ENCODE measurements around the gene POLR3F. TPM values are rescaled to one million over a fixed set of nuclear protein-coding genes. Genes with fewer than 3 reads are reported as not detected.

Gene POLR3F
- polyA plus RNA-seq, 3 donors: 4.1 to 6.7 (median 4.8) TPM

DNA sequence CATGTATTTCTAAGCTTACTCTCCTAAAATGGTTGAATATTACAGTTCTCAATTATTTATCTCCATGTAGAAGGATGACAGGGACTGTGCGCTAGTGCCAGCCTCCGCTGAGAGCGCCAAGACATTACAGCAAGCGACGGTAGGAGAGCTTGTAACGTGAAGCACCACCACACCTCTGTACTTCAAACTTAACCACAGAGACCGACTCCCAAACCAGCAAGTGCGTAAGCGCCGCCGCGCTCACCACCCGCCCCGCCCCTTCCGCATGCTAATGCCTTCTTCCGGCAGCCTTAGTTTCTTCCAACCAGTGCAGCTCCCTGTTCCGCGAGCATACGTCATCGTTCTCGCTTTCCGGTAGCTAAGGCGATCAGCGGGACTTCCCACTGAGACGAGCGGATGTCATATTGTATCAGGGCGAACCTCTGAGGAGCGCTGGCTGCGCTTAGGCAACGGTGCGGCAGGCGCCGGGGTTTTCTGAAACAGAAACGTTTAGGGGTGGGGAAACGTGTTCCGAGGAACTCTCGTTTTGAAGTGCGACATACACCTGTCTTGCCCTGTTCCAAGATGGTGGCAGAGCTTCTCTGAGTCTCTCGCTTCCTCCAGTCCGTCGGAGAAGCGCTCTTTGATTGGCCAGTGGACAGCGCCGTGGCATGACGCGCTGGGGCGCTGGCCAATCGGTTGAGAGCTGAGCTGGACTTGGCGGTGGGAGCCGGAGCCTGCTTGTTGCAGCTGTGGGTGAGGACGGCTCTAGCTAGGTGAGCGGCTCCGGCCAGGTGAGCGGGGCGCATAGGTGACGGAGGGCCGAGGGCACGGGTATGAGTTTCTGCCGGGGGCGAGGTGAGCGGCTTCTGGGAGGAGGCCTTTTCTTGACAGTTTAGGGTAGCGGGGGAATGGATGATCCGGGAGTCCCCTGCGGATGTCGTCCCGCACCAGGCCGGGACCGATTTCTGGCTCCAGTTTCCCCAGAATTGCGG is 40.3 kb downstream of the POLR3F start, which contains the start of gene SEC23B:
TSS of gene SEC23B (plus strand) at position 723 of the 974 bp plus-strand sequence. CDS start 2,896 bp downstream, outside the sequence.
- WGBS (ENCODE audit: insufficient coverage): under 1% methylated on average over 67 of the region's 69 CpGs
- peak within 1 kb of the TSS; percentile 93 to 99 for H3K4me3 Mint-ChIP-seq
- Histone ChIP-seq H3K4me1 (ENCODE audit: control insufficient read depth in 1 of 2, insufficient read depth in 2 of 2, low read length in 2 of 2) (peaks cover 46 to 54% of the 10 kb centered on the region in 2 donors), H4K20me1 (ENCODE audit: insufficient read depth, low read length) (no peaks in the 10 kb centered on the region), H3K27ac (ENCODE audit: low read depth in 1 of 2, low read length in 2 of 2) (peak within 1 kb of the TSS; percentile 97 to 98), H3K4me2 (replicated peaks; ENCODE audit: extremely low read depth, low read length, poor library complexity, severe bottlenecking) (peak within 1 kb of the TSS; percentile 86), H3K27me3 (ENCODE audit: control insufficient read depth in 2 of 2, insufficient read depth in 2 of 2, low read length in 2 of 2) (no peaks in the 10 kb centered on the region), H3K9ac (ENCODE audit: insufficient read depth, low read length, poor library complexity, severe bottlenecking) (peak within 1 kb of the TSS; percentile 87), H3K9me3 (replicated peaks in 1 of 2; ENCODE audit: control insufficient read depth in 1 of 2, insufficient read depth in 1 of 2, low read length in 2 of 2) (no peaks in the 10 kb centered on the region), H3K36me3 (replicated peaks in 1 of 2; ENCODE audit: control insufficient read depth in 1 of 2, insufficient read depth in 2 of 2, low read length in 2 of 2) (peaks cover 0 to 7% of the 10 kb centered on the region in 2 donors), H3K4me3 (replicated peaks in 1 of 3; ENCODE audit: low read depth in 2 of 3, low read length in 3 of 3) (peak within 1 kb of the TSS; percentile 62 to 92 (median 83)), H3K79me2 (ENCODE audit: insufficient read depth, low read length) (peaks cover 39% of the 10 kb centered on the region), H2AFZ (ENCODE audit: insufficient read depth, low read depth, low read length, poor library complexity, severe bottlenecking) (peak within 1 kb of the TSS; percentile 81)
- H3K27ac Mint-ChIP-seq: peak within 1 kb of the TSS; percentile 100
- peak; percentile 95 to 98 (median 97) for DNase-seq
- peaks cover 7 to 23% of the 10 kb centered on the region in 2 donors for H3K36me3 Mint-ChIP-seq
- intact Hi-C loops (cut with micrococcal nuclease): loop anchor here (2.0 to 5.0 kb wide), 3 partner anchors 41 to 740 kb away; partner anchors contain the start of genes SMIM26 (in 2 of the 2), DZANK1 (in 1 of the 2) and POLR3F (in 1 of the 2)
- peaks cover 0 to 2% (median 0%) of the 10 kb centered on the region in 7 donors for H3K9me3 Mint-ChIP-seq
- peaks cover 49% of the 10 kb centered on the region for H3K4me1 Mint-ChIP-seq
- H3K27me3 Mint-ChIP-seq (ENCODE audit: low read depth in 3 of 3): peaks cover 0 to 6% (median 1%) of the 10 kb centered on the region in 3 donors
- TF ChIP-seq, protein P1, sequence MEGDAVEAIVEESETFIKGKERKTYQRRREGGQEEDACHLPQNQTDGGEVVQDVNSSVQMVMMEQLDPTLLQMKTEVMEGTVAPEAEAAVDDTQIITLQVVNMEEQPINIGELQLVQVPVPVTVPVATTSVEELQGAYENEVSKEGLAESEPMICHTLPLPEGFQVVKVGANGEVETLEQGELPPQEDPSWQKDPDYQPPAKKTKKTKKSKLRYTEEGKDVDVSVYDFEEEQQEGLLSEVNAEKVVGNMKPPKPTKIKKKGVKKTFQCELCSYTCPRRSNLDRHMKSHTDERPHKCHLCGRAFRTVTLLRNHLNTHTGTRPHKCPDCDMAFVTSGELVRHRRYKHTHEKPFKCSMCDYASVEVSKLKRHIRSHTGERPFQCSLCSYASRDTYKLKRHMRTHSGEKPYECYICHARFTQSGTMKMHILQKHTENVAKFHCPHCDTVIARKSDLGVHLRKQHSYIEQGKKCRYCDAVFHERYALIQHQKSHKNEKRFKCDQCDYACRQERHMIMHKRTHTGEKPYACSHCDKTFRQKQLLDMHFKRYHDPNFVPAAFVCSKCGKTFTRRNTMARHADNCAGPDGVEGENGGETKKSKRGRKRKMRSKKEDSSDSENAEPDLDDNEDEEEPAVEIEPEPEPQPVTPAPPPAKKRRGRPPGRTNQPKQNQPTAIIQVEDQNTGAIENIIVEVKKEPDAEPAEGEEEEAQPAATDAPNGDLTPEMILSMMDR (IDR thresholded peaks at IDR 0.05): no peak

DNA sequence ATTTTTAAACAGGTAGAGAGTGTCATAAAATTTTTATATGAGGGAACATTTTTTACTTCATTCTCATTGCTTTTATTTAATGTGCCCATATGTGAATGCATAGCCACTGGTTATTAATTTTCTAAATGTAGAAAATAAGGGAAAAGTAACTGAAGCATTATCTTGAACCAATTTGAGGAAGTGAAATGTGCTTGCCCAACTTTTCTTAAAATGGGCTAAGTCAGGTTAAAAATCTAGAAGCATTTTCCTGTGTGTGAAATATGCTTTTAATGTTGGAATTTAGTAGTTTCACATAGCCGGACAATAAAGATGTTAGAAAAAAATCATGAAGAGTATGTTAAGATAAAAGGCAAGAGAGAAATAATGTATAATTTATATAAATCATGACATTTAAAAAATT is 44.4 kb downstream of the POLR3F start:
- intact Hi-C loops (cut with micrococcal nuclease): loop anchor here (5.0 to 10.0 kb wide), 2 partner anchors 44 to 97 kb away; partner anchors contain the start of genes DZANK1 (in 1 of the 2) and POLR3F (in 1 of the 2)
- no peaks in the 10 kb centered on the region for H3K27me3 ChIP-seq (ENCODE audit: control insufficient read depth in 2 of 2, insufficient read depth in 2 of 2, low read length in 2 of 2)
- H3K27ac ChIP-seq (ENCODE audit: low read depth in 1 of 2, low read length in 2 of 2): peak overlapping the region in 1 of 2 donors; percentile 80
- H2AFZ ChIP-seq (ENCODE audit: insufficient read depth, low read depth, low read length, poor library complexity, severe bottlenecking): no peak overlapping the region
- H3K79me2 ChIP-seq (ENCODE audit: insufficient read depth, low read length): peaks cover 76% of the 10 kb centered on the region
- H3K9me3 ChIP-seq (replicated peaks in 1 of 2; ENCODE audit: control insufficient read depth in 1 of 2, insufficient read depth in 1 of 2, low read length in 2 of 2): no peaks in the 10 kb centered on the region
- peak overlapping the region; percentile 45 for H3K4me2 ChIP-seq (replicated peaks; ENCODE audit: extremely low read depth, low read length, poor library complexity, severe bottlenecking)
- no CpG with 5 or more reads among the region's 1 CpG for WGBS (ENCODE audit: insufficient coverage)
- Mint-ChIP-seq H3K9me3 (peaks cover 0 to 3% (median 0%) of the 10 kb centered on the region in 7 donors), H3K4me3 (peak overlapping the region in 1 of 2 donors; percentile 51), H3K4me1 (peaks cover 62% of the 10 kb centered on the region), H3K27me3 (ENCODE audit: low read depth in 3 of 3) (no peaks in the 10 kb centered on the region), H3K27ac (peak overlapping the region; percentile 91 to 100 (median 94)), H3K36me3 (peaks cover 22 to 34% of the 10 kb centered on the region in 2 donors)
- peak; percentile 29 to 69 (median 61) for DNase-seq
- no peaks in the 10 kb centered on the region for H4K20me1 ChIP-seq (ENCODE audit: insufficient read depth, low read length)
- H3K9ac ChIP-seq (ENCODE audit: insufficient read depth, low read length, poor library complexity, severe bottlenecking): no peak overlapping the region
- peaks cover 15 to 35% of the 10 kb centered on the region in 2 donors for H3K36me3 ChIP-seq (replicated peaks in 1 of 2; ENCODE audit: control insufficient read depth in 1 of 2, insufficient read depth in 2 of 2, low read length in 2 of 2)
- TF ChIP-seq, protein P1 (IDR thresholded peaks at IDR 0.05): no peak
- H3K4me1 ChIP-seq (ENCODE audit: control insufficient read depth in 1 of 2, insufficient read depth in 2 of 2, low read length in 2 of 2): peaks cover 56 to 65% of the 10 kb centered on the region in 2 donors
- H3K4me3 ChIP-seq (replicated peaks in 1 of 3; ENCODE audit: low read depth in 2 of 3, low read length in 3 of 3): peak overlapping the region in 1 of 3 experiments; percentile 31
